IMR-90 (cell line): ENCODE measurements around the gene DNAJC17. TPM values are rescaled to one million over a fixed set of nuclear protein-coding genes. Genes with fewer than 3 reads are reported as not detected.

Experiments
- ATAC-seq: fragments of 200-7000 bp; cut with Tn5 transposase; 2 replicates; pipeline ENCODE4 v1.9.1; 2020; ENCODE audit warnings: low read depth, mild to moderate bottlenecking, moderate library complexity
- BruUV-seq: library from RNA; stranded (reverse); fragments of 400-500 nt; replicated peaks from 2 replicates; lab custom pipeline; 2021; lab: Mats Ljungman, UMichigan
- CTCF ChIA-PET: fragments of 300-600 bp; formaldehyde crosslinking; extraction: SDS; loops from one replicate; lab custom pipeline; 2021; ENCODE audit warnings: antibody characterized with exemption; lab: Yijun Ruan, JAX
- POLR2A ChIA-PET: fragments of 300-600 bp; sonication (Branson Sonifier 250); formaldehyde crosslinking; loops from one replicate; lab custom pipeline; 2022; ENCODE audit warnings: antibody characterized with exemption; ENCODE audit not compliant: unreplicated experiment; lab: Charles Lee
- DNase-seq: peaks from one replicate; pipeline ENCODE4 v3.0.0; 2013
- H2AFZ ChIP-seq: replicated peaks from 2 replicates; pipeline ENCODE3; 2013; ENCODE audit warnings: low read length, mild to moderate bottlenecking; ENCODE audit not compliant: poor library complexity
- H2AK5ac ChIP-seq: 2 replicates; pipeline ENCODE4 v1.6.1; 2013; ENCODE audit warnings: low read depth, low read length, inconsistent platforms
- H2AK9ac ChIP-seq: replicated peaks from 2 replicates; pipeline ENCODE3; 2013; ENCODE audit warnings: mild to moderate bottlenecking, low read depth, low read length, moderate library complexity; ENCODE audit not compliant: poor library complexity
- H2BK120ac ChIP-seq: 2 replicates; pipeline ENCODE4 v1.6.1; 2013; ENCODE audit warnings: low read depth, low read length, inconsistent platforms
- H2BK15ac ChIP-seq: 3 replicates; pipeline ENCODE4 v1.6.1; 2013; ENCODE audit warnings: low read depth, low read length, inconsistent platforms
- H2BK20ac ChIP-seq: 2 replicates; pipeline ENCODE4 v1.6.1; 2013; ENCODE audit warnings: low read depth, mild to moderate bottlenecking, inconsistent platforms, low read length, moderate library complexity
- H2BK5ac ChIP-seq: 2 replicates; pipeline ENCODE4 v1.6.1; 2013; ENCODE audit warnings: mild to moderate bottlenecking, low read depth, low read length, inconsistent platforms; ENCODE audit not compliant: poor library complexity, severe bottlenecking
- H3K14ac ChIP-seq: replicated peaks from 2 replicates; pipeline ENCODE4 v1.6.1; 2013; ENCODE audit warnings: low read depth, low read length, inconsistent platforms
- H3K18ac ChIP-seq: 2 replicates; pipeline ENCODE4 v1.6.1; 2013; ENCODE audit warnings: low read depth, low read length, control low read depth
- H3K23ac ChIP-seq: 2 replicates; pipeline ENCODE4 v1.6.1; 2013; ENCODE audit warnings: low read depth, low read length, inconsistent platforms
- H3K27ac ChIP-seq: 2 replicates; pipeline ENCODE4 v1.5.1; 2013; ENCODE audit warnings: mild to moderate bottlenecking, control low read depth, low read length; ENCODE audit not compliant: insufficient read depth
- H3K27me3 ChIP-seq: 2 replicates; pipeline ENCODE4 v1.6.1; 2013; ENCODE audit warnings: low read length; ENCODE audit not compliant: control insufficient read depth, insufficient read depth
- H3K36me3 ChIP-seq: 2 replicates; pipeline ENCODE4 v1.6.1; 2013; ENCODE audit warnings: low read length, mixed read lengths; ENCODE audit not compliant: control insufficient read depth, insufficient read depth
- H3K4ac ChIP-seq: 2 replicates; pipeline ENCODE4 v1.6.1; 2013; ENCODE audit warnings: low read depth, low read length, inconsistent platforms
- H3K4me1 ChIP-seq: 2 replicates; pipeline ENCODE4 v1.6.1; 2013; ENCODE audit warnings: low read length, mixed read lengths; ENCODE audit not compliant: control insufficient read depth, insufficient read depth
- H3K4me2 ChIP-seq: 2 replicates; pipeline ENCODE4 v1.6.1; 2013; ENCODE audit warnings: low read depth, mild to moderate bottlenecking, control low read depth, low read length, moderate library complexity
- H3K4me3 ChIP-seq: 2 replicates; pipeline ENCODE4 v1.5.1; 2013; ENCODE audit warnings: low read depth, mild to moderate bottlenecking, control low read depth, low read length, moderate library complexity; ENCODE audit not compliant: insufficient read depth
- H3K56ac ChIP-seq: 2 replicates; pipeline ENCODE4 v1.6.1; 2013; ENCODE audit warnings: low read length, inconsistent platforms; ENCODE audit not compliant: insufficient read depth; ENCODE audit errors: extremely low read depth
- H3K79me1 ChIP-seq, 2 experiments: 2 replicates each; pipeline ENCODE4 v1.6.1; 2013; ENCODE audit warnings: low read length in 2 of 2, inconsistent platforms in 1 of 2, low read depth in 1 of 2
- H3K9ac ChIP-seq: 2 replicates; pipeline ENCODE4 v1.6.1; 2013; ENCODE audit warnings: low read depth, low read length, control low read depth
- H3K9me1 ChIP-seq: 2 replicates; pipeline ENCODE4 v1.6.1; 2013; ENCODE audit warnings: low read length, inconsistent platforms; ENCODE audit not compliant: insufficient read depth
- H3K9me3 ChIP-seq: 2 replicates; pipeline ENCODE4 v1.6.1; 2013; ENCODE audit warnings: low read length; ENCODE audit not compliant: control insufficient read depth, insufficient read depth
- H4K20me1 ChIP-seq: 2 replicates; pipeline ENCODE4 v1.6.1; 2013; ENCODE audit warnings: low read length, inconsistent platforms; ENCODE audit not compliant: insufficient read depth
- H4K5ac ChIP-seq: 2 replicates; pipeline ENCODE4 v1.6.1; 2013; ENCODE audit warnings: mild to moderate bottlenecking, low read depth, low read length, control low read depth
- H4K8ac ChIP-seq, 2 experiments: 2 replicates each; pipeline ENCODE4 v1.6.1; 2013; ENCODE audit warnings: low read depth in 2 of 2, low read length in 2 of 2, control low read depth in 1 of 2, inconsistent platforms in 1 of 2
- H4K91ac ChIP-seq: 2 replicates; pipeline ENCODE4 v1.6.1; 2013; ENCODE audit warnings: low read depth, low read length, inconsistent platforms; ENCODE audit not compliant: insufficient read depth
- BHLHE40 ChIP-seq: fragments of 150-350 bp; IDR thresholded peaks from 2 replicates; pipeline ENCODE4 v1.6.1; 2016; ENCODE audit warnings: mild to moderate bottlenecking, low read depth, low read length
- CEBPB ChIP-seq: IDR thresholded peaks from 2 replicates; pipeline ENCODE4 v1.6.1; 2012; ENCODE audit warnings: low read depth, low read length, improper control_type of control experiment
- CHD1 ChIP-seq: IDR thresholded peaks from 2 replicates; pipeline ENCODE4 v1.6.1; 2012; ENCODE audit warnings: low read depth, low read length, improper control_type of control experiment
- FOS ChIP-seq: fragments of 150-350 bp; IDR thresholded peaks from 2 replicates; pipeline ENCODE4 v1.6.1; 2016; ENCODE audit warnings: low read depth, low read length
- MAFK ChIP-seq: IDR thresholded peaks from 2 replicates; pipeline ENCODE4 v1.6.1; 2012; ENCODE audit warnings: low read depth, low read length, improper control_type of control experiment
- MAZ ChIP-seq: IDR thresholded peaks from 2 replicates; pipeline ENCODE4 v1.6.1; 2012; ENCODE audit warnings: low read depth, mild to moderate bottlenecking, low read length, improper control_type of control experiment, moderate library complexity, borderline replicate concordance
- MXI1 ChIP-seq: IDR thresholded peaks from 2 replicates; pipeline ENCODE4 v1.6.1; 2012; ENCODE audit warnings: low read depth, mild to moderate bottlenecking, low read length, moderate library complexity, borderline replicate concordance
- NFE2L2 ChIP-seq: fragments of 150-350 bp; IDR thresholded peaks from 2 replicates; pipeline ENCODE4 v1.6.1; 2016; ENCODE audit warnings: low read depth, mild to moderate bottlenecking, low read length
- POLR2A ChIP-seq: IDR thresholded peaks from 2 replicates; pipeline ENCODE4 v1.6.1; 2012; ENCODE audit warnings: mild to moderate bottlenecking, low read depth, low read length
- RAD21 ChIP-seq: IDR thresholded peaks from 2 replicates; pipeline ENCODE4 v1.6.1; 2012; ENCODE audit warnings: low read length, improper control_type of control experiment
- RFX5 ChIP-seq: IDR thresholded peaks from 2 replicates; pipeline ENCODE4 v1.8.0; 2012; ENCODE audit warnings: low read depth, mild to moderate bottlenecking, low read length, moderate library complexity
- SMC3 ChIP-seq: fragments of 150-350 bp; IDR thresholded peaks from 2 replicates; pipeline ENCODE4 v1.6.1; 2016; ENCODE audit warnings: low read depth, mild to moderate bottlenecking, antibody characterized with exemption, low read length, moderate library complexity
- WGBS, 2 experiments: methylation state at CpG; one replicate each; pipeline versions ENCODE4 v1.1.5 to v1.1.7; 2013; ENCODE audit warnings: missing lambda C conversion rate in 2 of 2; ENCODE audit not compliant: insufficient read length in 1 of 2; ENCODE audit errors: extremely low coverage in 2 of 2; 5-methylcytosine and 5-hydroxymethylcytosine counted together
- dilution Hi-C: fragments of 300-500 bp; cut with HindIII; formaldehyde crosslinking; loops from one replicate; pipeline ENCODE4 v1.14.3; 2018; ENCODE audit warnings: low sequenced_read_pairs; ENCODE audit not compliant: unreplicated experiment
- in situ Hi-C: fragments of 300-500 bp; cut with MboI; formaldehyde crosslinking; loops from 3 replicates; pipeline ENCODE4 v1.14.3; 2019; ENCODE audit warnings: low sequenced_read_pairs, inconsistent platforms, mixed read lengths
- intact Hi-C: fragments of 100-400 bp; cut with micrococcal nuclease; formaldehyde crosslinking; loops from 2 replicates; pipeline ENCODE4 v1.10.0; 2022
- polyA plus RNA-seq, 3 experiments: library from polyadenylated mRNA; depleted of rRNA; stranded (reverse); fragments of >200 nt; gene quantifications; 2 replicates each; pipeline ENCODE4 v1.2.3, GENCODE V29; 2012; ENCODE audit warnings: low replicate concordance in 1 of 3
- total RNA-seq: library from RNA; depleted of rRNA; stranded (reverse); fragments of >200 nt; gene quantifications from 2 replicates; pipeline ENCODE4 v1.2.3, GENCODE V29; 2012
- TF ChIP-seq, protein P1 (sequence below): fragments of 150-350 bp; IDR thresholded peaks from 2 replicates; pipeline ENCODE4 v1.6.1; 2016; ENCODE audit warnings: low read depth, mild to moderate bottlenecking, low read length, moderate library complexity, borderline replicate concordance
- TF ChIP-seq, protein P2 (sequence below): fragments of 150-350 bp; IDR thresholded peaks from 2 replicates; pipeline ENCODE4 v1.6.1; 2017; ENCODE audit warnings: mild to moderate bottlenecking, antibody characterized with exemption, low read length, low read depth
- TF ChIP-seq, protein P3 (sequence below): conservative IDR thresholded peaks from 2 replicates; pipeline ENCODE4 v1.5.1; 2012; ENCODE audit warnings: mild to moderate bottlenecking, low read depth, low read length, improper control_type of control experiment

DNAJC17 gene
- total and polyA plus RNA-seq, 2 of the 4 experiments (the other 2 are of a cell fraction) = 58.6 to 107 TPM

DNA sequence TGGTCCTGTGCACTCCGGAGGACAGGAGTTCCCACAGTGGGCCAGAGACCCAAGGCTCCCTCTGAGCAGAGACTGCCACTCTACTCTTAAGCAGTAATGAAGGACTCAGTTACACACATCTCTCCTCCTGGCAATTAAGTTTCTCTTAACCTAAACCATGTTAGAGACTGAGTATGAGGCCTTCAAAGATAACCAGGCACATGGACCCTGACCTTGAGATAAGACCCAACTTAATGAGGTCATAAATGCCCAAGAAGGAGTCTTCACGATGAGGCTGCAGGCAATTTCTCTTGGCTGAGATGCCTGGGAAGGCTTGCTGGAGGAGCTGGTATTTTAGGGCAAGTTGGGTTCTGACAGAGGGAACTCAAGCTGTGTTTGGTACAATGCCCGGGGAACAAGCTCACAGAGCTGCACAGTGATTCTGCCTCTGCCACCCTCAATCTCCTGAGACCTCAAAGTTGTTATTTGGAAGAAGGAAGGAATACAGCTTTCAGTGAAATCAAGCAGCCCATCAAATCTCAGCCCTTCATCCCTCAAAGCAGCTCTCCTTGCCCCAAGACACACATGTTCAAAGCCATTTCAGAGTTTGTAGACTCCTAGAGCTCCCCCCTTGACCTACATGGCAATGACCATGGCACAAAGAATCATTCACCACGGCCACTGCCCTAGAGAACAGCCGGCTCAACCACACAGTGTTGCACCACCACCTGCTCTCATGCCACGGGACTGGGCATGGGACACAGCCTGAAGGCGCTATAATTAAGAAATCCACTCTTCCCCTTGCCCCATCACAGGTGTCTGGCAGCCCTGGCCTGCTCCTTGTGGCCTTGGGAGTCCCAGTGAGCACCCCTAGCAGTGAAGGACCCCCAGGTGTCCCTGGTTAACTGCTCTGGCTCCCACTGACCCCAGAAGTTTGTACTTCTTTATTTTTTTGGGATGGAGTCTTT, 59.3 kb downstream of the DNAJC17 start:
- H3K27me3 ChIP-seq = no peaks in the 10 kb centered on the region
- BruUV-seq = no TSS peak
- H3K9ac ChIP-seq = no peak overlapping the region
- H3K36me3 ChIP-seq = peaks cover 31% of the 10 kb centered on the region
- H3K27ac ChIP-seq = no peak overlapping the region
- ChIA-PET CTCF (no interaction called here), POLR2A (no interaction called here)
- peaks cover 2% of the 10 kb centered on the region; the same call in 1 of the 2 replicates for H3K4me1 ChIP-seq
- H2BK20ac ChIP-seq = no peak overlapping the region
- no peak overlapping the region for H3K56ac ChIP-seq
- no peak overlapping the region for H3K18ac ChIP-seq
- TF ChIP-seq BHLHE40 (no peak), RFX5 (no peak), CHD1 (no peak), NFE2L2 (no peak), SMC3 (no peak), FOS (no peak), MXI1 (no peak), RAD21 (no peak), MAFK (no peak), MAZ (no peak), POLR2A (no peak), CEBPB (no peak)
- TF ChIP-seq, protein P1, sequence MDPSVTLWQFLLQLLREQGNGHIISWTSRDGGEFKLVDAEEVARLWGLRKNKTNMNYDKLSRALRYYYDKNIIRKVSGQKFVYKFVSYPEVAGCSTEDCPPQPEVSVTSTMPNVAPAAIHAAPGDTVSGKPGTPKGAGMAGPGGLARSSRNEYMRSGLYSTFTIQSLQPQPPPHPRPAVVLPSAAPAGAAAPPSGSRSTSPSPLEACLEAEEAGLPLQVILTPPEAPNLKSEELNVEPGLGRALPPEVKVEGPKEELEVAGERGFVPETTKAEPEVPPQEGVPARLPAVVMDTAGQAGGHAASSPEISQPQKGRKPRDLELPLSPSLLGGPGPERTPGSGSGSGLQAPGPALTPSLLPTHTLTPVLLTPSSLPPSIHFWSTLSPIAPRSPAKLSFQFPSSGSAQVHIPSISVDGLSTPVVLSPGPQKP = no peak
- TF ChIP-seq, protein P2, sequence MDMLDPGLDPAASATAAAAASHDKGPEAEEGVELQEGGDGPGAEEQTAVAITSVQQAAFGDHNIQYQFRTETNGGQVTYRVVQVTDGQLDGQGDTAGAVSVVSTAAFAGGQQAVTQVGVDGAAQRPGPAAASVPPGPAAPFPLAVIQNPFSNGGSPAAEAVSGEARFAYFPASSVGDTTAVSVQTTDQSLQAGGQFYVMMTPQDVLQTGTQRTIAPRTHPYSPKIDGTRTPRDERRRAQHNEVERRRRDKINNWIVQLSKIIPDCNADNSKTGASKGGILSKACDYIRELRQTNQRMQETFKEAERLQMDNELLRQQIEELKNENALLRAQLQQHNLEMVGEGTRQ = no peak
- TF ChIP-seq, protein P3, sequence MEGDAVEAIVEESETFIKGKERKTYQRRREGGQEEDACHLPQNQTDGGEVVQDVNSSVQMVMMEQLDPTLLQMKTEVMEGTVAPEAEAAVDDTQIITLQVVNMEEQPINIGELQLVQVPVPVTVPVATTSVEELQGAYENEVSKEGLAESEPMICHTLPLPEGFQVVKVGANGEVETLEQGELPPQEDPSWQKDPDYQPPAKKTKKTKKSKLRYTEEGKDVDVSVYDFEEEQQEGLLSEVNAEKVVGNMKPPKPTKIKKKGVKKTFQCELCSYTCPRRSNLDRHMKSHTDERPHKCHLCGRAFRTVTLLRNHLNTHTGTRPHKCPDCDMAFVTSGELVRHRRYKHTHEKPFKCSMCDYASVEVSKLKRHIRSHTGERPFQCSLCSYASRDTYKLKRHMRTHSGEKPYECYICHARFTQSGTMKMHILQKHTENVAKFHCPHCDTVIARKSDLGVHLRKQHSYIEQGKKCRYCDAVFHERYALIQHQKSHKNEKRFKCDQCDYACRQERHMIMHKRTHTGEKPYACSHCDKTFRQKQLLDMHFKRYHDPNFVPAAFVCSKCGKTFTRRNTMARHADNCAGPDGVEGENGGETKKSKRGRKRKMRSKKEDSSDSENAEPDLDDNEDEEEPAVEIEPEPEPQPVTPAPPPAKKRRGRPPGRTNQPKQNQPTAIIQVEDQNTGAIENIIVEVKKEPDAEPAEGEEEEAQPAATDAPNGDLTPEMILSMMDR = no peak
- H2BK5ac ChIP-seq = no peak overlapping the region
- in situ Hi-C loops (no loop called here), dilution Hi-C loops (no loop called here), intact Hi-C loops (no loop called here)
- no peak overlapping the region for H4K8ac ChIP-seq
- no peak overlapping the region for H2AK9ac ChIP-seq
- no peak overlapping the region for H3K4ac ChIP-seq
- H3K14ac ChIP-seq = no peak overlapping the region
- no peak for DNase-seq
- no peak overlapping the region for H2AK5ac ChIP-seq
- H4K5ac ChIP-seq = no peak overlapping the region
- H4K91ac ChIP-seq = no peak overlapping the region
- WGBS, 2 experiments = 83% methylated on average over 2 of the region's 7 CpGs; no CpG with 5 or more reads in 1 of the 2 experiments
- no peak for ATAC-seq
- H3K79me1 ChIP-seq = peaks cover 6 to 44% of the 10 kb centered on the region in 2 experiments; a peak in 3 of 4 replicates
- no peak overlapping the region for H2BK15ac ChIP-seq
- no peak overlapping the region for H2BK120ac ChIP-seq
- H3K9me1 ChIP-seq = no peaks in the 10 kb centered on the region
- no peak overlapping the region for H3K4me3 ChIP-seq
- H2AFZ ChIP-seq = no peak overlapping the region
- H3K9me3 ChIP-seq = no peaks in the 10 kb centered on the region
- no peak overlapping the region for H3K23ac ChIP-seq
- no peak overlapping the region for H3K4me2 ChIP-seq
- H4K20me1 ChIP-seq = peaks cover 5% of the 10 kb centered on the region; the same call in 1 of the 2 replicates
